Prostate gland (tissue), 2 donors: ENCODE measurements around the gene NUDT19.

Experiments used
- CTCF ChIP-seq, 4 experiments: fragments of 200-600 bp in 2 of 4; fragments of 450-650 bp in 2 of 4; sonication (generic) in 2 of 4; IDR thresholded peaks; 1 replicate in 3 of 4; 2 replicates in 1 of 4; pipeline ENCODE4 v1.5.1; 2016 to 2019; ENCODE audit warnings: antibody characterized with exemption in 4 of 4, mild to moderate bottlenecking in 2 of 4, moderate library complexity in 2 of 4
- POLR2AphosphoS5 ChIP-seq: sonication (generic); formaldehyde crosslinking; IDR thresholded peaks from one replicate; pipeline ENCODE4 v1.6.1; 2017; ENCODE audit warnings: antibody characterized with exemption

- TF ChIP-seq CTCF (IDR thresholded peaks at IDR 0.05) (no peak), POLR2AphosphoS5 (no peak)
Measured at GRCh38 chr19:32687681-32688080, 3.9 kb upstream of the NUDT19 start.
